Neural progenitor cell (in vitro differentiated cells): ENCODE results near the gene FBXL17. TPM values are rescaled to one million over a fixed set of nuclear protein-coding genes. Genes with fewer than 3 reads are reported as not detected.
A peak's percentile ranks its signal among the peaks of the same experiment; 100 is the strongest.

Experiments used
- DNase-seq: peaks from one replicate; pipeline ENCODE4 v3.0.0-alpha.2; 2016; ENCODE audit warnings: low spot score
- H2AFZ ChIP-seq: fragments of 200-600 bp; sonication (generic); replicated peaks from 2 replicates; pipeline ENCODE4 v1.6.1; 2016; ENCODE audit warnings: antibody characterized with exemption
- H3F3A ChIP-seq: fragments of 200-600 bp; sonication (generic); 2 replicates; pipeline ENCODE4 v1.6.1; 2016; ENCODE audit warnings: antibody characterized with exemption, low read depth
- H3K27ac ChIP-seq: fragments of 200-600 bp; sonication (generic); 2 replicates; pipeline ENCODE4 v1.5.1; 2016; ENCODE audit warnings: mild to moderate bottlenecking
- H3K27me3 ChIP-seq: fragments of 200-600 bp; sonication (generic); 2 replicates; pipeline ENCODE4 v1.6.1; 2016; ENCODE audit warnings: mild to moderate bottlenecking, moderate library complexity
- H3K36me3 ChIP-seq: fragments of 200-600 bp; sonication (generic); 2 replicates; pipeline ENCODE4 v1.5.1; 2016
- H3K4me1 ChIP-seq: fragments of 200-600 bp; sonication (generic); 2 replicates; pipeline ENCODE4 v1.6.1; 2016; ENCODE audit warnings: mixed run types
- H3K4me2 ChIP-seq: fragments of 200-600 bp; sonication (generic); 2 replicates; pipeline ENCODE4 v1.6.1; 2016
- H3K4me3 ChIP-seq: fragments of 200-600 bp; sonication (generic); 2 replicates; pipeline ENCODE4 v1.5.1; 2016
- H3K79me2 ChIP-seq: fragments of 200-600 bp; sonication (generic); 2 replicates; pipeline ENCODE4 v1.6.1; 2016; ENCODE audit warnings: low read depth
- H3K9ac ChIP-seq: fragments of 200-600 bp; sonication (generic); 2 replicates; pipeline ENCODE4 v1.6.1; 2016
- H3K9me3 ChIP-seq: fragments of 200-600 bp; sonication (generic); 2 replicates; pipeline ENCODE4 v1.5.1; 2016; ENCODE audit warnings: low read depth
- H4K20me1 ChIP-seq: fragments of 200-600 bp; sonication (generic); 2 replicates; pipeline ENCODE4 v1.6.1; 2016; ENCODE audit warnings: low read depth
- H3K27ac Mint-ChIP-seq: 3 replicates; pipeline ENCODE4 v1.8.0; 2021; ENCODE audit warnings: mixed read lengths
- H3K27me3 Mint-ChIP-seq: 2 replicates; pipeline ENCODE4 v1.8.0; 2022; ENCODE audit warnings: low read depth, mild to moderate bottlenecking, inconsistent platforms, moderate library complexity, mixed read lengths; ENCODE audit not compliant: insufficient read depth
- H3K36me3 Mint-ChIP-seq: 3 replicates; pipeline ENCODE4 v1.8.0; 2021; ENCODE audit warnings: mixed read lengths
- H3K4me1 Mint-ChIP-seq: 3 replicates; pipeline ENCODE4 v1.8.0; 2021; ENCODE audit warnings: mixed read lengths
- H3K4me3 Mint-ChIP-seq: 3 replicates; pipeline ENCODE4 v1.8.0; 2021; ENCODE audit warnings: mild to moderate bottlenecking, moderate library complexity, mixed read lengths
- H3K9me3 Mint-ChIP-seq: 3 replicates; pipeline ENCODE4 v1.8.0; 2020; ENCODE audit warnings: mixed read lengths
- CTCF ChIP-seq: fragments of 200-600 bp; sonication (generic); IDR thresholded peaks from 2 replicates; pipeline ENCODE4 v1.5.1; 2017; ENCODE audit warnings: antibody characterized with exemption, mild to moderate bottlenecking
- EZH2 ChIP-seq: fragments of 200-600 bp; sonication (generic); IDR thresholded peaks from 2 replicates; pipeline ENCODE4 v1.6.1; 2017; ENCODE audit warnings: antibody characterized with exemption, mild to moderate bottlenecking, moderate library complexity
- EZH2phosphoT487 ChIP-seq: fragments of 200-600 bp; sonication (generic); IDR thresholded peaks from 2 replicates; pipeline ENCODE4 v1.6.1; 2017; ENCODE audit warnings: antibody characterized with exemption
- total RNA-seq: library from RNA; depleted of rRNA; stranded (reverse); fragments of >200 nt; gene quantifications from 2 replicates; pipeline ENCODE4 v1.2.3, GENCODE V29; 2015; ENCODE audit warnings: low replicate concordance

Gene FBXL17
- total RNA-seq, 1 donor from 2014 or later, result 7.6 TPM

- H3K9me3 Mint-ChIP-seq, result peaks cover 8% of the 10 kb centered on the region
- DNase-seq, result peak; percentile 16
- H3F3A ChIP-seq, result peaks cover 29% of the 10 kb centered on the region
- peaks cover 4% of the 10 kb centered on the region for H3K9me3 ChIP-seq
- no peaks in the 10 kb centered on the region for H4K20me1 ChIP-seq
- H3K27me3 Mint-ChIP-seq, result no peaks in the 10 kb centered on the region
- no peak overlapping the region for H2AFZ ChIP-seq
- H3K4me3 ChIP-seq, result no peak overlapping the region
- no peaks in the 10 kb centered on the region for H3K27me3 ChIP-seq
- H3K4me3 Mint-ChIP-seq, result no peak overlapping the region
- H3K4me1 ChIP-seq, result peaks cover 22% of the 10 kb centered on the region
- H3K36me3 Mint-ChIP-seq, result peaks cover 4% of the 10 kb centered on the region
- peak overlapping the region; percentile 39 for H3K4me2 ChIP-seq
- H3K79me2 ChIP-seq, result no peaks in the 10 kb centered on the region
- H3K4me1 Mint-ChIP-seq, result no peaks in the 10 kb centered on the region
- no peak overlapping the region for H3K27ac Mint-ChIP-seq
- no peak for TF ChIP-seq EZH2
- TF ChIP-seq EZH2phosphoT487, result no peak
- no peak for TF ChIP-seq CTCF
- no peak overlapping the region for H3K9ac ChIP-seq
- H3K27ac ChIP-seq, result peak overlapping the region; percentile 63
- H3K36me3 ChIP-seq, result no peaks in the 10 kb centered on the region
Measured at GRCh38 chr5:108078345-108078744, 303.6 kb downstream of the FBXL17 start.

GRCh38 chr5:108074626-108075025, 307.3 kb downstream of the FBXL17 start:
- Mint-ChIP-seq H3K9me3 (peaks cover 12% of the 10 kb centered on the region), H3K27ac (no peak overlapping the region), H3K27me3 (no peaks in the 10 kb centered on the region), H3K4me1 (peaks cover 1% of the 10 kb centered on the region), H3K36me3 (peaks cover 6% of the 10 kb centered on the region), H3K4me3 (no peak overlapping the region)
- no peak overlapping the region for H3K4me2 ChIP-seq
- no peaks in the 10 kb centered on the region for H3K27me3 ChIP-seq
- no peaks in the 10 kb centered on the region for H3K79me2 ChIP-seq
- no peak overlapping the region for H2AFZ ChIP-seq
- H4K20me1 ChIP-seq, result no peaks in the 10 kb centered on the region
- H3K9me3 ChIP-seq, result no peaks in the 10 kb centered on the region
- no peak overlapping the region for H3K4me3 ChIP-seq
- H3K27ac ChIP-seq, result no peak overlapping the region
- TF ChIP-seq CTCF, result no peak
- TF ChIP-seq EZH2phosphoT487, result no peak
- no peak for TF ChIP-seq EZH2
- no peak for DNase-seq
- peaks cover 16% of the 10 kb centered on the region for H3F3A ChIP-seq
- no peak overlapping the region for H3K9ac ChIP-seq
- H3K4me1 ChIP-seq, result peaks cover 26% of the 10 kb centered on the region
- H3K36me3 ChIP-seq, result peaks cover 3% of the 10 kb centered on the region

GRCh38 chr5:108064302-108064701, 317.6 kb downstream of the FBXL17 start:
- DNase-seq, result no peak
- no peaks in the 10 kb centered on the region for H3K9me3 Mint-ChIP-seq
- H3K4me2 ChIP-seq, result no peak overlapping the region

More at GRCh38 chr5:108064302-108064701, 317.6 kb downstream of the FBXL17 start:
- Mint-ChIP-seq H3K4me3 (no peak overlapping the region), H3K27ac (no peak overlapping the region), H3K4me1 (peaks cover 5% of the 10 kb centered on the region), H3K27me3 (peaks cover 2% of the 10 kb centered on the region), H3K36me3 (no peaks in the 10 kb centered on the region)
- H3K36me3 ChIP-seq, result no peaks in the 10 kb centered on the region
- H4K20me1 ChIP-seq, result no peaks in the 10 kb centered on the region
- no peaks in the 10 kb centered on the region for H3K79me2 ChIP-seq
- H2AFZ ChIP-seq, result no peak overlapping the region
- H3K4me1 ChIP-seq, result peaks cover 4% of the 10 kb centered on the region
- no peak for TF ChIP-seq EZH2
- TF ChIP-seq EZH2phosphoT487, result no peak
- no peak for TF ChIP-seq CTCF
- H3K4me3 ChIP-seq, result no peak overlapping the region
- no peaks in the 10 kb centered on the region for H3K9me3 ChIP-seq
- peak overlapping the region; percentile 42 for H3K27ac ChIP-seq
- H3F3A ChIP-seq, result peaks cover 8% of the 10 kb centered on the region
- H3K9ac ChIP-seq, result no peak overlapping the region
- no peaks in the 10 kb centered on the region for H3K27me3 ChIP-seq
